ENCODE data around the gene GIGYF2.

DNA sequence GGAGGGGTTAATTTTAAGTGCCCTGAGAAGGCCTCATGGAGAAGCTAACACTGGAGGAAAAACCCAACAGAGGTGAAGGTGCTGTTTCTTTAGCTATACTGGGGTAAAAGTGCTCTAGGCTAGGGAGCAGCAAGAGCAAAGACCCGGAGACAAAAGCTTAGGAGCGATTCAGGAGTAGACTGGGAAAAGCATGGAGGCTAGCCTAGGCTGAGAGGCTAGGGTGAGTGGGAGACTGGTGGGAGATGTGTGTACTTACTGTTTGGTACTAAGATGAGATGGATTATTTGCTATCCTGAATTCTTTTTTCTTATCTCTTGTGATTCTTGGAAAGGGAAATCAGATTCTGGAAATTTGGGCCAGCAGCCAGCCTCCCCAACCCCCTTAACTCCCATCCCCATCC is 2.0 kb downstream of the GIGYF2 start:
- TF ChIP-seq, protein P1, sequence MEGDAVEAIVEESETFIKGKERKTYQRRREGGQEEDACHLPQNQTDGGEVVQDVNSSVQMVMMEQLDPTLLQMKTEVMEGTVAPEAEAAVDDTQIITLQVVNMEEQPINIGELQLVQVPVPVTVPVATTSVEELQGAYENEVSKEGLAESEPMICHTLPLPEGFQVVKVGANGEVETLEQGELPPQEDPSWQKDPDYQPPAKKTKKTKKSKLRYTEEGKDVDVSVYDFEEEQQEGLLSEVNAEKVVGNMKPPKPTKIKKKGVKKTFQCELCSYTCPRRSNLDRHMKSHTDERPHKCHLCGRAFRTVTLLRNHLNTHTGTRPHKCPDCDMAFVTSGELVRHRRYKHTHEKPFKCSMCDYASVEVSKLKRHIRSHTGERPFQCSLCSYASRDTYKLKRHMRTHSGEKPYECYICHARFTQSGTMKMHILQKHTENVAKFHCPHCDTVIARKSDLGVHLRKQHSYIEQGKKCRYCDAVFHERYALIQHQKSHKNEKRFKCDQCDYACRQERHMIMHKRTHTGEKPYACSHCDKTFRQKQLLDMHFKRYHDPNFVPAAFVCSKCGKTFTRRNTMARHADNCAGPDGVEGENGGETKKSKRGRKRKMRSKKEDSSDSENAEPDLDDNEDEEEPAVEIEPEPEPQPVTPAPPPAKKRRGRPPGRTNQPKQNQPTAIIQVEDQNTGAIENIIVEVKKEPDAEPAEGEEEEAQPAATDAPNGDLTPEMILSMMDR (IDR thresholded peaks at IDR 0.05): no peak
- no peak for TF ChIP-seq POLR2AphosphoS5 (IDR thresholded peaks at IDR 0.05)

Data from prostate gland (tissue), 2 donors.